GM18858 (cell line): Measurements from ENCODE around the gene CHP1.
"Not testable (repeated sequence)": the region's sequence is repeated elsewhere in the genome, so short reads cannot be mapped to it uniquely, and the experiment has no call there.

Source experiments
- ATAC-seq: cut with Tn5 transposase; IDR thresholded peaks from one replicate; pipeline ENCODE4 v1.9.1; 2021; ENCODE audit not compliant: unreplicated experiment

Gene CHP1

DNA sequence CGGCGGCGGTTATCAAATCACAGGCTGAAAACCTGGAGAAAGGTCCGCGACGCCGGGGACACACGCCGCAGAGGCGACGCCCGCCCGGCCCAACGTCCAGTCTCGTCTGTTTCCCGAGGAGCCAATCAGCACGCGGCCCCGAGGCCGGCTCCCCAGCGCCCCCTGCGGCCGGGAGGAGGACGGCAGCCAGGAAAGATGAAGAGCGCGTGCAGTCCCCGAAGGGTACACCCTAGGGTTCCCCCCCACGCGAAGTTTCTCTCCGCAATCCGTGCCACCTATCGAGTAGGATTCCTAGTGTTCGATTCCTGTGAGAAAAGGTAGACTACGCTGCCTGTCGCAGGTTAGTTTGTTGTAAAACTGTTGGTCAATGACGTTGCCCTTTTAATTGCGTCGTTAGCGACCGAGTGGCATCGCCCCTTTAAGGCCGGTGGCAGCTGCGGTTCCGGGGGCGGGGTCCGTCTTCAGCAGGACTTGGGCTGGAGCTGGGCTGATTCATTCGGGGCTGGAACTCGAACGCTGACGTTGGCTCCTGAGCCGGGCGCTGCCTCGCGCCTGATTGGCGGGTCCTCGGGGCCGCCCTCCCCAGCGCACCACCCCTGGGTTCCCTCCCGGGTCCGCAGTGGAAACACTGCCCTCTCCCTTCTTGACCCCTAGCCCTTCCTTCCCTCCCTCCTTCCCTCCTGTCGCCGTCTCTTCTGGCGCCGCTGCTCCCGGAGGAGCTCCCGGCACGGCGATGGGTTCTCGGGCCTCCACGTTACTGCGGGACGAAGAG, at the start of gene CHP1, which contains the start of gene EXD1:
TSS of gene CHP1 (plus strand) at position 619 of the 772 bp plus-strand sequence. CDS start at position 734, 115 bp downstream.
TSS of gene EXD1 (minus strand) at position 108 of the 772 bp plus-strand sequence. CDS start 4,182 bp downstream, outside the sequence.
- ATAC-seq = peak; percentile 77

GRCh38 chr15:41182266-41182665, 48.8 kb upstream of the CHP1 start:
- no peak for ATAC-seq

GRCh38 chr15:41183581-41183980, 47.5 kb upstream of the CHP1 start:
- no peak for ATAC-seq

DNA sequence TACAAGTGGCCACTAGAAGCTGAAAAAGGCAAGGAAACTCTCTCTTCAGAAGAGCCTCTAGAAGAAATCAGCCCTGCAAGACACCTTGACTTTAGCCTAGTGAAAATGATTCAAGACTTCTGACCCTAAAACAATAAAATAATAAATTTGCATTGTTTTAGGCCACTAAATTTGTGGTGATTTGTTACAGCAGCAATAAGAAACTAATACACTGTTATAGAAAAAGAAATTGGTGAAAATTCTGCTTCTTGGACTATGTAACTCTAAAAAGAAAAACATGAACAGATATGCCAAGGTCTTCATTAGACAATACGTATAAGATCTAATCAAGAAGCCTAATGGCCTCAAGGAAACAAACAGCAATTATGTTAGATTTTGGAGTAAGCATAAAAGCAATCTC, 36.6 kb upstream of the CHP1 start:
- ATAC-seq = no peak

DNA sequence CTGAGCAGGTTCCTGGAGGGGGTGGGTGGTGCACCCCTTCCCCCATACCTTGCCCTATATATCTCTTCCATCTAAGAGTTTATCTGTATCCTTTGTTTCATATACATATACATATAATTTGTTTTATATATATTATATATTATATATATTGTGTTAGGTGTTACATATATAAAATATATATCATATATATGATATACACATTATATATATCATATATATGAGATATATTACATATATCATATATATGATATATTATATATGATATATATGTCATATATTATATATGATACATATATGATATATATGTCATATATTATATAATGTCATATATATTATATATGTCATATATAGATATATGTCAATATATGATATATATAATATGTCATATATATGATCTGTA, 31.6 kb upstream of the CHP1 start:
- ATAC-seq = no peak

DNA sequence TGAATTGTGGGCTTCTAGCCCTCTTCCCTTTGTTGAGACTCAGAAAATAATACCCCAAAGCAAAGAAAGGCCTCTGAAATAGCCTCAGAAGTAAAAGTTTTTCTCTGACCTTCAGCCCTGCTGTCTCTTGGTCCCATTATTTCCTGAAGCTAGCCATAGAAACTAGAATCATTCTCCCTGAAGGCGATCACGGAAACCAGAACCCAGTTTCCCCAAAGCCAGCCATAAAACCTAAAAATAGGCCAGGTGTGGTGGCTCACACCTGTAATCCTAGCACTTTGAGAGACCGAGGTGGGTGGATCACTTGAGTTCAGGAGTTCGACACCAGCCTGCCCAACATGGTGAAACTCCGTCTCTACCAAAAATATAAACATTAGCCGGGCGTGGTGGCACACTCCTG, 27.7 kb upstream of the CHP1 start:
- ATAC-seq = no peak

GRCh38 chr15:41205315-41205714, 25.8 kb upstream of the CHP1 start:
- no peak for ATAC-seq

DNA sequence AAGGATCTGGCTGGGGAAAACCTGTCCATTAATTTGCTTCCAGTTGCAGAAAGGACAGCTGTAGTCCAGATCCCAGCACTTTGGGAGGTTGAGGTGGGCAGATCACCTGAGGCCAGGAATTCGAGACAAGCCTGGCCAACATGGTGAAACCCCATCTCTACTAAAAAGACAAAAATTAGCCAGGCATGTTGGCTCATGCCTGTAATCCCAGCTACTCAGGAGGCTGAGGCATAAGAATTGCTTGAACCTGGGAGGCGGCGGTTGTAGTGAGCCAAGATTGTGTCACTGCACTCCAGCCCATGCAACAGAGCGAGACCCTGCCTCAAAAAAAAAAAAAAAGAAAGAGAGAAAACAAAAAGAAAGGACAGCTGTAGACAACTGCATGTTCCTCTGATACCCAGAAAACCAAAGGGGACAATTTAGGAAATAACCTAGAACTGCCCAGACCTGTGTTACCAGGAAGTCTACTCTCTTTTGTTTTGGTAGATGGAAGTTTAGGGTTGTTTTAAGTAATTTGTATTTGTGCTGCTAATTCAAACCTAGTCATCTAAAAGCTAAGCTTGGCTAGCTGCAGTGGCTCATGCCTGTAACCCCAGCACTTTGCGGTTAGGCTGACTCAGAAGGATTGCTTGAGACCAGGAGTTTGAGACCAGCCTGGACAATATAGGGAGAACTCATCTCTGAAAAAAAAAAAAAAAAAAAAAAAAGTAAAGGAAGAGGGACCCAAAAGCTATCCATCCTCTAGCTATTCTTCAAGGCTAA, 23.2 kb upstream of the CHP1 start:
- no peak for ATAC-seq

- ATAC-seq = no peak
Observed at GRCh38 chr15:41215708-41216107, 15.4 kb upstream of the CHP1 start.

DNA sequence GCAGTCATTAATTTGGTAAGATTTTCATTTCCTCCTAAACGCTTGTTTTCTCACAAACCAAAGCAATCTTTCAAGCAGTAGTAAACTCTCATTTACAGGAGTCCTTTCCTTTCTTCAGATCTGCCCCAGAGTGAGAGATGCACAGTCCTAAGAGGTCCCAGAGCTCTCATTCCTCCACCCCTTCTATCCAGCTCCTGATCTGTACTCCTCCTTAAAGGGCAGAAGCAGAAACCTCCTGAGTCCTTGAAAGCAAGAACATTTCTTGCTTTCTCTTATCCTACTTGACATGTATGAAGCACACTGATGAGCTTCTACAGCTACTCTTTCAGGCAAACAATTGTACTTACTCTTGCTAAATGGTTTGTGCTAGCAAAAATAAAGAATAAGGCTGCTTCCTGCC, 12.2 kb upstream of the CHP1 start:
- ATAC-seq = no peak

DNA sequence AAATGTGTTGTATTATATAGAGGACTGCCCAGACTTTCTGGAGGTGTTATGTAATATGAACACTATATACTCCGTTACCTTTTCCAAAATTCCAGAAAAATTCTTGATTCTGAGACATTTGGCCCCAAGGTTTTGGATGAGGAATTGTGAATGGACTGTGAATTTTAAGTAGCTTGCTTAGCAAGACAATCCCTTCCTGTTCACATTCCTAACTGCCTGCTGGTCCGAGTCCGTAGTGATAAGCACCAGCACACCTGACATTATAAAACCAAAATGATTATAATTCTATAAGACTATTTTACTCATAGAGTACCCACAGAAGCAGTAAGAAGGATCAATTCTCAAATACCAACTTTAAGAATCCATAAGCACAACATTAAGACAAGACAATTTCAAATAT, 11.7 kb upstream of the CHP1 start:
- no peak for ATAC-seq

DNA sequence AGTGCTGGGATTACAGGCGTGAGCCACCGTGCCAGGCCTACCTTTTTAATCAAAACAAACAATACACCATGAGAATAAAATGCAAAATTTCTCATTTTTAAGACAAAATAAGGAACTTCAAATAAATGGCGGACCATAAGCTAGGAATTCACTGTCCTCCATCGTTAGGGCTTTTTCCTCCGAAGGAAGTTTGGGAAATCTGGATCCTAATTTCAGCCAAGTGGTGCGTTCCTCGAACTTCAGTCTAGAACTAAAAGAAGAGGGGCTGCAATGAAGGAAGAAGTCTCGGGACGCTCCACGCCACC, 771 bp upstream of the CHP1 start:
- ATAC-seq = no peak

GRCh38 chr15:41231422-41232226, 556 bp downstream of the CHP1 start:
- peak; percentile 7 for ATAC-seq

DNA sequence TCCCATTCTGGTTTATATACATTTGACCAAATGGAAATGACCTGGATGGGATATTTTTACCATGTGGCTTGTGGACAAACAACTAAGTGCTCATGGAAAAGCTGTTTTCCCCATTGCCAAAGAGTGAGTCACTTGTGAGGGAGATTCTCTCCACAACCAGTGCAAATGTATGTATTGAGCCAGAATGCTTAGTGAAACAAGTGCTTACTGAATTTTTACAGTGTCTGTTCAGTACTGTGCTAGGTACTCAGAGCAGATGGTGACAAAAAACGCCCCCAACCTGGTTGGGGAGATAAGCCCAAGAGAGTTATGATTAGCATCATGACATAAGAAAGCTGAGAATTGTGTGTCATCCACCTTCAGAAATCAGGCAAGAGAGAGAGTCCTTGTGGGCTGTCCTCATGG, 2.3 kb downstream of the CHP1 start:
- no peak for ATAC-seq

- not testable (repeated sequence) for ATAC-seq
Observed at GRCh38 chr15:41235228-41235627, 4.2 kb downstream of the CHP1 start.

GRCh38 chr15:41235929-41236328, 4.9 kb downstream of the CHP1 start:
- no peak for ATAC-seq

- no peak for ATAC-seq
Observed at GRCh38 chr15:41238100-41238499, 7.0 kb downstream of the CHP1 start.

- ATAC-seq = no peak
Observed at GRCh38 chr15:41241221-41241964, 10.3 kb downstream of the CHP1 start.

- not testable (repeated sequence) for ATAC-seq
Observed at GRCh38 chr15:41250745-41251144, 19.7 kb downstream of the CHP1 start.

- no peak for ATAC-seq
Observed at GRCh38 chr15:41251411-41251810, 20.3 kb downstream of the CHP1 start.

- no peak for ATAC-seq
Observed at GRCh38 chr15:41254560-41254959, 23.5 kb downstream of the CHP1 start.
